Raji (cell line): ENCODE results near the gene TOMM40L.

Experiments used
- POLR2A ChIP-seq: IDR thresholded peaks from 2 replicates; pipeline ENCODE4 v1.6.1; 2011; ENCODE audit warnings: low read depth, low read length, control low read depth; ENCODE audit not compliant: insufficient read depth

The TOMM40L gene

DNA sequence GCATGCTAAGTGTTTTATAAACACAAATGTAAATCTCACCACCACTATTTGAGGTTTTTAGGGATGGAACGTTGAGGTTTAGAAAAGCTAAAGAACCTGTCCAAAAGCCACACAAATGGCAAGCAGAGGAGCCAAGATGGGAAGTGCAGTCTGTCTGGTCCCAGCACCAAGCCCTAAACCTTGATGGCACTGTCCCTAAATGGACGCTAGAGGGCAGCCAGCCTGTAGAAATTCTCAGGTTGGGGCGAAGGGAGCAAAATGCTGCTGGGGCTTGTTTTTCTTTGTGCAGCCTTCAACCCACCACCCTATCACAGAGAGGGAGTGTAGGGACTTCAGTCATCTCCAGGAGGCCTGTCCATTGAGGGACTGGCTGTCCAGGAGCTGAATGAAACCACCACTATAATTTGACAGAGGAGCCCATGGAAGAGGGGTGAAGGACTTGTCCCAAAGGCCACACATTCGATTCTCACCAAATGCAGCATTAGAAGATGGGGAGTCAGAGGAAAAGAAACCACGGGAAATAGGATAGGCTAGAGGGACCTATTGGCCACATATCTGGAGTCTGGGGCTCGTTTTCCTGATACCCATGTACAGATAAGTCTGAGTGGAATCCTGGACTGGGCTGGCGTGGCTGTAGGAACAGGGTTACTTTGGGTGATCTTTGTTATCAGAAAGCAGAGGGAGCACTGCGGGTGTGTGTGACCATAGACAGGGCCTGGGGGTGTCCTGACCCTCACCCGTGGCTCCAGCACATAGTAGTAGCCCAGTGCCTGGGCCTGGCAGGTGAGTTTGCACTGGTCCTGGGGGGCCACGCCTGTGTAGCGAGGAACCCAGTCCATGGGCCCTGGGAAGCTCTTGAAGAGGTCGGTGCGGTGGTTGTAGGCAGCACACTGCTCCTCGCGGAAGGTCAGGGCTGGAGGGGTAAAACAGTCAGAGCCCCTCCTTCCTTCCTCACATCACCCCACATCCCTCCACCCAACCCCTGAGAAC is 33.1 kb upstream of the TOMM40L start:
- TF ChIP-seq POLR2A: no peak

DNA sequence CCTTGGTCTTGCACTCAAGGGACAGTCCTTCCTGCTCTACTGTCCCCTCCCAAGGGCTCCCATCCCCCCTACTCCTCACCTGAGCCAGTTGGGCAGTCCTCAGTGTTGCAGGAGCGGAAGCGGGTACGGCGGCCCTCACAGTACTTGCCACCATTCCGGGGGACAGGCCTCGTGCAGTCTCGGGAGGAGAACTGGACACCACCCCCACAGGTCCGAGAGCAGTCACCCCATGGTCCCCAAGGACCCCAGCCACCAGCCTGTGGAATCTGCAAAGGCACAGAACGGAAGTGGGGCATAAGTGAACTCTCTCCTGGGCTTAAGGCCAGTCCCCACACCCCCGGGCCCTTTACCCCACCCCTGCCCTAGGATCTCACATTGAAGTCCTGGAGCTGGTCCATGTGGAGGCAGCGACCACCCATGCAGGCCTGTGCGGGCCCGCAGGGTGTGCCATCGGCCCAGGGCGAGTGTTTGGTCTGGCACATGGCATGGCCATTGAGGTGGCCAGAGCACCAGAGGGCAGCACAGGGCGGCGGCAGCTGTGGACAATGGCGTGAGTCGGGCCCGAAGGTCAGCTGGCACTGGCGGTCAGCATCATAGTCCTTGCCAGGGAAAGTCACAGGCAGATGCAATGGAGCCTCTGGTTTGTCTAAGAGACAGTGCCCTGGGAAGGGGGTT is 32.2 kb upstream of the TOMM40L start:
- TF ChIP-seq POLR2A: no peak

DNA sequence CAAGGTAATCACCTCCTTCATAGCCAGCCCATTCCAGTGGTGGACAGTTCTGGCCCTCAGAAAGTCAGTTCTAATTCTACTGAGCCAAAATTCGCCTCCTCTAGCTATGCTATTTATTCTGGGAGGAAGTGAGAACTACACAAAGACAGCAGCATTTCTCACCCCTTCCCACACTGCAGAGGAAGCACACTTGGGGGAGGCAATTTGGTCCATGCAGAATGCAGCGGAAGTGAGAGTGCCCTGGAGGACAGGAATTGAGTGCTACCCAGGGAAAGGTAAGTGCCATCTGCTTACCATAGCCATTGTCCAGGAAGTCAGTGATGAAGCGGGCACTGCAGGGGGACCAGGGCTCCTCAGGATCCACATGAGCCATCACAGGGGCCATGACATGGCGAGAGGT is 30.7 kb upstream of the TOMM40L start:
- TF ChIP-seq POLR2A: no peak

DNA sequence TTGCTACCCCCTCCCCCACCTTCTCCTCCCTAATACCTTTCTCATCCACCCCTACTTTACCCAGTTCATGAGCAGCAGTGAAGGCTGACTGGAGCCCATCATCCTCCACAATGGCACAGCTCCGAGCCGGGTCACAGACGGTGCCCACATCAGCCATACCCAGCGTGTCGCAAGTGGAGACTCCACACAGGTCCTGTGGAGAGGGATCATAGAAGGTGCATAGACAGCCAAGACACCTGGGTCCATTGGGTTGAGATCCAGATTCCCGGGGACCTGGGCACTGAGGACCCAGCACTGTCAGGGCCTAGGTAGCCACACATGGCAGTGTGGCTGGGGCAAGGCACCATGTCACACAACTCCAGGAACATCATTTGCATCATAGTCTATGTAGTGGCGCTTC is 29.7 kb upstream of the TOMM40L start:
- no peak for TF ChIP-seq POLR2A

DNA sequence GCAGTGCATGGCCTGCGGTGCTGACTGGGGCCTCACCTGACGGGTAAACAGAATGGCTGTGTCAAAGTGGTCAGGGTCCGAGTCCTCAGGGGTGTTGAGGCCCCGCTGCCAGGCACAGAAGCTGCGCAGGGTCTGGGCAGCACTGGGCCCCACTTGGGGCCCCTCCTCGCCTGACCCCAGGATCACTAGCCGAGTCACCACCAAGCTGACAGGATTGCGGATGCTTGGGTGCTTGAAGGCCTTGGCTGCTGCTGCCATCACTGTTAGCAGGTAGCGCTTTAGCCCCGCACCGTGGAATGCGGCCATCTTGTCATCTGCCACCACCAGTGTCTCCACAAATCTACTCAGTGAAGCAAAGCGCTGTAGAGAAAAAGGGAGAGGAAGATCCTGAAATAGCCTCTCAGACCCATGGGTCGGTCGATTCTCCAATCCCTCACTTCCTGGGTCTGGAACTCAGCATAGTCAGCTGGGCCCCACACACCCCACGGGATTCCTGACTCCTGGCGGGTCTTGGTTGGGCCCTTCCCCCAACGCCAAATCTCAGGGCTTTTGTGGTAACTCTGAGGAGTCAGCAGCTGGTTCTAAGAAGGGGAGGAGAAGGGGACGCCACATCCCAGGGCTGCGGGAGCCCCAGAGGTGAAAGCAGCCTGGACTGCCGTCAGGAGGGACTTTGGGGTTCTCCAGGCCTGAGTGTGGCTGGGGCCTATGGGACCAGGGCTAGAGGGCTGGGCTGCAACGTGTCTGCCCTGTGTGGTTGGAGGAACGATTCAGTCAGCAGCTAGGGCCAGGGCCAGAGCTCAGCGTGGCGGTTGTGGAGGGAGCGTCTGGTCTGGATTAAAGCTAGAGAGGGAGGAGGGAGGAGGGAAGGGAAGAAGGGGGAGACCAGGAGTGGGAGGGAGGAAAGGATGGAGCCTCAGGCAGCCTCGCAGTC is 29.1 kb upstream of the TOMM40L start:
- no peak for TF ChIP-seq POLR2A

DNA sequence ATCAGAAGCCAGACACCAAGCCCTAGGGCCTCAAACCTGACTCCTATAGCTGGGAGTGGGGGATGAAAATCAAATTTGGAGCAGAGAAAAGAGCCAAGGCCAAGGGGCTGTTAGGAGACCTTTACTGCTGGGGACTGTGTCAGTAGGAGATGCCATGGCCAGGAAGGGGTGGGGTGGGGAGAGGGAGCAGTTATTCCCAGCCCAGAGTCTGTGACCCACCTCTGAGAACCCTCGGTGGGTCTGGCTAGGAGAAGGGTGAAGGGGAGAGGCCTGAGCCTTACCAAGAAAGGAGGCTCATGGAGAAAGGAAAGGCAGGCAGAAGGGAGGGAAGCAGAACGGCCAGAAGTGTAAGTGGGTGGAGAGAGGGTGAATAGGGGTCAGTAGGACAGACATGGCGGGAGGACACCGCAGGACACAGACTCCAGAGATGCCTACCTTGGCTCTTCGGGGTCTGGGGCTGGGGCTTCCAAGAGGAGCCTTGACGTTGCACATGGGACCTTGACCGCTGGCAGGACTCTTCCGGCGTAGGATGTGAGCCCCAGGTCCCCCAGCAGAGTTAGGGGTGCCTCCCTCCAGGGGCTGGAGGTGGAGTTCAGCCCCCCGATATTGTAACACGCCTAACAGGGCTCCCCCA is 28.2 kb upstream of the TOMM40L start:
- no peak for TF ChIP-seq POLR2A

DNA sequence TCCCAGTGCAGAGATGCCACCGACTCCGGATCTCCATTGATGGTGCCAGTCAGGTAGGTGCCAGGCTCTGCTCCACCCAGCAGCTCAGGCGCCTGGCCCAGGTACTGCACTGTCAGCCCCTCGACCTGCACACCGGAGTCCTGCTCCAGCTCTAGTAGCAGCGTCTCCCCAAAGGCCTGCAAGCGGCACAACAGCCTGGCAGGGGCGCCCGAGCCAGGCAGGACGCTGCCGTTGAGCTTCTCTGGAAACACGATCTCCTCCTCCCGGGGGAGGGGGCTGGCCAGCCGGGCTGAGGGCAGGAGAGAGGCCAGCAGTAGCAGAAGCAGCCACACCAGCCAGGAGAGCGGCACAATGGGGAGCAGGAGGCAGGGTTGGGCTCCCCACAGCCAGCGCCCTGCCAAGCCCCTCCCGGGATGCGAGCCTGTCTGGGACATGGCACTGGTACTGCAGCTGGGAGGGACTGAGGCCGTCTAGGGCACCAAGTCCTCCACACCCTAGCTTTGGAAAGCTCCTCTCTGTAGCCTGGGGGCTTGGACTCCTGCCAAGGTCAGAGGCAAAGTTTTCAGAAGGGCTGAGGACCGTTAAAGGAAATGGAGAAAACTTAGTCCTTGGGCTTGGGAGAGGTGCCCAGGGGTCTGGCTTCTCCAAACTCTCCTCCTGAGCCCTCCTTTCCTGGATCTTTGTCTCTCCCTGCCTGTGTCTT is 27.5 kb upstream of the TOMM40L start:
- TF ChIP-seq POLR2A: no peak

DNA sequence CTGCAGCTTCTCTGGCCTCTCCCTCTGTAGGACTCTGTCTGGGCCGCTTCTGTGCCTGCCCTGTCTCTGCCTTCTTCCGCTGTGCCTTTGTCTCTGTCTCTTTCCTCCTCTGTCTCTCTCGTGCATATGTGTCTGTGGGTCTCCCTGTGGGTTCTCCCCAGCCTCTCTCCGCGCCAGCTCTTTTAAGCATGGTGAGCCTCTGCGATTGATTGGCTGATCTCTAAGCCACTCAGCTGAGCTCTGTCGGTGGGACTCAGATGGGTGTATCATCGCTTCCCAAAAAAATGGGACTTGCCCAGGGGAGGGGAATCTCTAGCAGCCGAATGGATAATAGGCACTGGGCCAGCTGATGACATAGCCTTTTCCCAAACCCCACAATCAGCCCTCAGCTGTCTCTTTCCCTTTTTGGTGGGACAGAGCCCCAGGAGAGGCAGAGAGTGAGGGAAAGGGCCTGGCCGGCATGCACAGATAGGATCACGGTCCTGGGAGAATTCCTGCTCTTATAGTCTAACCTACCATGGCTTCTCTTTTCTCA is 26.9 kb upstream of the TOMM40L start, which contains the start of gene ADAMTS4:
ADAMTS4 (minus strand) TSS at position 158 of the 535 bp plus-strand sequence. CDS start 427 bp downstream, outside the sequence.
- TF ChIP-seq POLR2A: no peak

DNA sequence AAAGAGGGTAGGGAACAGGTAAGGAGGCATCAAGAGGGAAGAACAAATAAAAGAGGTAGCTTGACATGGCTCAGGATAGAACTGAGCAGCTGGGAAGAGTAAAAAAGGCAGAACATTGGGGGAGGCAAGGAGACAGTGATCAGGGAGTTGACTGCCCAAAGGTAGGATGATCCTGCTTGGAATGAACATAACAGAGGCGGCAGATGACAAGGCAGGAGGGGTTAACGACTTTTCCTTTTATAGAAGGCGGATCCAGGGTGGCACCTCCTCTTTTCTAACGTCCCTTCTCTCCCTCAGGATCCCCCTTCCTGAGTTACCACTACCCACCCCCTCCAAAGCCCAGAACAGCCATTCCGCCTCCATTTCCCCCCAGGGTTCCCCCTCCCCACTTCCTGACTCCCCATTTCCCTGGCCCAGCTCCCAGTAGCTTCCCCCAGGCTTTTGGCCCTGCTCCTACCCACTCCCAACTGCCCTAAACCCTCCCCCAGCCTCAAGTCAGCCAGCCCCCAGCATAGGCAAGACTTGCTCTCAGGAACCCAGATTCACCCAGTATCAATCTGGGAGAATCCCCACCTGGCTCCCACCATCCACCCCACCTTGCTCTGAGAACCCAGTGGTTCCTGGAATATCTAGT is 26.2 kb upstream of the TOMM40L start:
- no peak for TF ChIP-seq POLR2A

DNA sequence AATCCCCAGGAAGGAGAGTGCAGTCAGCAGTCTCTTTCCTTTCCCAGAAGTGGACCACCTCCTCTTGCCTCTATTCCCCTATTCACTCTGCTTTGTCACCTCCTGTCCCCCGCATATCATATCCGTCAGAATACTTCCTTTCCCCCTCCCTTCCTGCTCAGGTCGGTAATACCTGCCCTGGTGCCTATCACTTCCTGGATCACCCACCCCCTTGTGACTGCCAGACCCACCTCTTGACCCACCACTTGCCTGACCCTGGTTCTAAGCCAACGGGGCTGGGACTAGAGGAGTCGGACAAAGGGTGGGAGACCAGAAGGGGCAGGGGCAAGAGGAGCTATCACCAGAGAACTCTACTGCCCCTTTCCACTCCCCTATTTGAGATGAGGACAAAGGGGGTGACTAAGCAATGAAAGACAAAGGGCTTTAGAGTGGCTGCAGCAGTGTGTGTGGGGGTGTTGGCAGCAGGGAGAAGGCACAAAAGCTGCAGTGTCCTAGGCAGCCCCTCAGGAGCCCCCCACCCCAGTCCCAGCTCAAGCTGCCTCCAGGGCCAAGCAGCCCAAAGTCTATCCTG is 25.4 kb upstream of the TOMM40L start:
- TF ChIP-seq POLR2A: no peak

DNA sequence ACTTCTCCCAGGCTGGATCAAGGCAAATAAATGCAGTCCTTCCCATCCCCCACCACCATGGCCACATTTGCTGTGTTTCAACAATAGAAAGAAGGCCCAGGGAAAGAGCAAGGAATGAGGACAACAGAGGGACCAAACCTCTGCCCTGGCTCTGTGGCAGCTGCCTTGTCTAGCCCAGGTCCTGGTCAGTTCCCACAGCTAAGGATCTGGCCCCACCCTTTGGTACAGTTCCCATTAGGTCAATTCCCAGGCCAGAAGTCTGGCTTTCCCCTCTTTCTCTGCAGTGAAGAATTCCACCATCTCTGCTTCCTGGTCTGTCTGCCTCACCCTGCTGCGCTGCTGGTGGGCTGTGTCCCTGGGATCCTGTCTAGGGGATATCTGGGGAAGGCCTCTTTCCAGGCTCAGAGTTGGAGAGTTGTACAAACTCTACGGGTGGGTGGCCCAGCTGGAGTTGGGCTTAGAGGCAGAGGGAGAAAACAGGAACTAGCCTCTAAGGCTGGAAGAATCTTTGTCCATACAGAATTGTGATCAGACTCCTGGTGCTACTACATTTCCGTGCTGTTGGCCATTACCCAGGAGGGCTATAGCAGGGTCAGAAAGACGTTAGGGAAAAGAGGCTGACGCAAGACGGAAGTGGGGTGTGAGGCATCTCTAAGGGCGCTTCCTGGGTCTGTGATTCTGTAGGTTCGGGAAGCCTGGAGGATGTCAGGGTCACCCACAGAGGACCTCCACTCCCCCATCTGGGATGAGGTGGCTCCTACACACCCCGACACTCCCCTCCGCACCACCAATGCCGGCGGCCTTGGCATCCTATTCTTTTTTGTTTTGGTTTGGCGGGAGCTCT is 24.6 kb upstream of the TOMM40L start:
- no peak for TF ChIP-seq POLR2A

DNA sequence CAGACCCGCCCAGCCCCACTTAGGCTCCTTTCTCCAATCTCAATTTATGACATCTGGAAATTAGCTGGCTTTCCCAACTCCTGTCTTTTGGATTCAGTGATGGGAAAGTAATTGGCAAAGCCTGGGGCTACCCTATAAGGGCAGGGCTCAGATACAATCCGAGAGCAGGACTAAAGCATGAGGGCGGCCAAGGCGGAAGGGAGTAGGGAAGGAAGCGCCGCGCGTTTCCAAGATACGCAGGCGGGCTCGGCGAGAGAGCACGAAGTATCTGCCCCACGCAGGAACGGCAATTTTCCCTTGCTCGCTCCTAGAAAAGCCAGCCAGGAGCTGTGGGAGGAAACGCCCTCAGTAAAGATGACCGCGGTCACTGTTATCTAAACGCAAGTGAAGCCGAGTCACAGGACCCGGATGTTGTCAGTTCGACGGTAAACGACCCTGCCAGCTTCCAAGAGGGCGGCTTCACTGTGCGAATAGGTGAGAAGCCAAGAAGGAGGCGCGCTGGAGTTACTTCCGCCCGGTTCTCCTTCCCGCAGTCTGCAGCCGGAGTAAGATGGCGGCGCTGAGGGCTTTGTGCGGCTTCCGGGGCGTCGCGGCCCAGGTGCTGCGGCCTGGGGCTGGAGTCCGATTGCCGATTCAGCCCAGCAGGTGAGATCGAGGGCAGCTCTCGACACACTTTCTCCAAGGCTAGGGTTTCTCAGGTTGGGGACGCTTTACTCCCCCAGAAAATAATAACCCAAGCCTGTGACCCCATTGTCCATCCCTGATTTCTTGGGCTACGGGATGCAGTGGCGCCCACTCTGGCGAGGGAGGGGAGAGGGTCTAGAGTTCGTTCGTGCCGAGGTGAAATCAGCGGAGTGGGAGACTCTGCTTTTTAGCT is 23.8 kb upstream of the TOMM40L start, which contains the start of gene NDUFS2:
NDUFS2 (plus strand) TSS at position 532 of the 877 bp plus-strand sequence; CDS start at position 551, 19 bp downstream.
- TF ChIP-seq POLR2A: peak; percentile 85
